Bronchial epithelial cell (primary cell): Measurements from ENCODE around the gene ZDHHC8. TPM values are rescaled to one million over a fixed set of nuclear protein-coding genes. Genes with fewer than 3 reads are reported as not detected.

Experiments
- DNase-seq: peaks from one replicate; pipeline ENCODE4 v3.0.0-alpha.2; 2010; ENCODE audit warnings: low read depth
- FAIRE-seq: peaks from 2 replicates; lab custom pipeline; 2011; peaks lifted over from hg19 to GRCh38; lab: Jason Lieb, UNC
- H3K27me3 ChIP-seq: 2 replicates; pipeline ENCODE4 v1.5.1; 2011; ENCODE audit warnings: low read length; ENCODE audit not compliant: control insufficient read depth, insufficient read depth
- H3K36me3 ChIP-seq: 2 replicates; pipeline ENCODE4 v1.5.1; 2011; ENCODE audit warnings: low read length; ENCODE audit not compliant: control insufficient read depth, insufficient read depth
- H3K4me3 ChIP-seq: 2 replicates; pipeline ENCODE4 v1.5.1; 2011; ENCODE audit warnings: mild to moderate bottlenecking, low read depth, low read length, control low read depth
- total RNA-seq: library from RNA; depleted of rRNA; stranded (reverse); fragments of >200 nt; gene quantifications from 2 replicates; pipeline ENCODE4 v1.2.1, GENCODE V29; 2014
- TF ChIP-seq, protein P1 (sequence below): IDR thresholded peaks from 2 replicates; pipeline ENCODE4 v1.5.1; 2011; ENCODE audit warnings: mild to moderate bottlenecking, moderate library complexity, low read length, control low read depth, inconsistent platforms; ENCODE audit not compliant: insufficient read depth, severe bottlenecking

Gene ZDHHC8
- total RNA-seq, 1 donor from 2014 or later = 6.6 TPM

DNA sequence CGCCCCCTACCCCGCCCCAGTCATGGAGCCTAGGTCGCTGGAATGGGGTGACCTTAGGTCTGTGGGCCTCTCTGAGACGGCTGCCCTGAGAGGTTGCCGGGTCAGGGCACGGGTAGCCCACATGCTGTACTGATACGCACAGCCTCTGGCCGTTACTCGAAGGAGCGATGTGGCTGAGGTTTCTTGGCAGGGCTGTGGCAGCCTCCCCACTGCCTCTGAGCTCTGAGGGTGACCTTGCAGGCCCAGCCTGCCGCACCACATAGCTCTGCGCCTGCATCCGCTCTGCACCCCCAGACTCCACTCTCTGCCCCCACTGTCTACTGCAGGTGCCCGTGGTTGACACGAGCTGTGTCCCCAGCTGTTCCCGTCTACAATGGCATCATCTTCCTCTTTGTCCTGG, 7.3 kb downstream of the ZDHHC8 start:
- no peak for DNase-seq
- FAIRE-seq = no peak
- H3K36me3 ChIP-seq = peaks cover 9% of the 10 kb centered on the region
- TF ChIP-seq, protein P1, sequence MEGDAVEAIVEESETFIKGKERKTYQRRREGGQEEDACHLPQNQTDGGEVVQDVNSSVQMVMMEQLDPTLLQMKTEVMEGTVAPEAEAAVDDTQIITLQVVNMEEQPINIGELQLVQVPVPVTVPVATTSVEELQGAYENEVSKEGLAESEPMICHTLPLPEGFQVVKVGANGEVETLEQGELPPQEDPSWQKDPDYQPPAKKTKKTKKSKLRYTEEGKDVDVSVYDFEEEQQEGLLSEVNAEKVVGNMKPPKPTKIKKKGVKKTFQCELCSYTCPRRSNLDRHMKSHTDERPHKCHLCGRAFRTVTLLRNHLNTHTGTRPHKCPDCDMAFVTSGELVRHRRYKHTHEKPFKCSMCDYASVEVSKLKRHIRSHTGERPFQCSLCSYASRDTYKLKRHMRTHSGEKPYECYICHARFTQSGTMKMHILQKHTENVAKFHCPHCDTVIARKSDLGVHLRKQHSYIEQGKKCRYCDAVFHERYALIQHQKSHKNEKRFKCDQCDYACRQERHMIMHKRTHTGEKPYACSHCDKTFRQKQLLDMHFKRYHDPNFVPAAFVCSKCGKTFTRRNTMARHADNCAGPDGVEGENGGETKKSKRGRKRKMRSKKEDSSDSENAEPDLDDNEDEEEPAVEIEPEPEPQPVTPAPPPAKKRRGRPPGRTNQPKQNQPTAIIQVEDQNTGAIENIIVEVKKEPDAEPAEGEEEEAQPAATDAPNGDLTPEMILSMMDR = no peak
- H3K27me3 ChIP-seq = no peaks in the 10 kb centered on the region
- H3K4me3 ChIP-seq = no peak overlapping the region

DNA sequence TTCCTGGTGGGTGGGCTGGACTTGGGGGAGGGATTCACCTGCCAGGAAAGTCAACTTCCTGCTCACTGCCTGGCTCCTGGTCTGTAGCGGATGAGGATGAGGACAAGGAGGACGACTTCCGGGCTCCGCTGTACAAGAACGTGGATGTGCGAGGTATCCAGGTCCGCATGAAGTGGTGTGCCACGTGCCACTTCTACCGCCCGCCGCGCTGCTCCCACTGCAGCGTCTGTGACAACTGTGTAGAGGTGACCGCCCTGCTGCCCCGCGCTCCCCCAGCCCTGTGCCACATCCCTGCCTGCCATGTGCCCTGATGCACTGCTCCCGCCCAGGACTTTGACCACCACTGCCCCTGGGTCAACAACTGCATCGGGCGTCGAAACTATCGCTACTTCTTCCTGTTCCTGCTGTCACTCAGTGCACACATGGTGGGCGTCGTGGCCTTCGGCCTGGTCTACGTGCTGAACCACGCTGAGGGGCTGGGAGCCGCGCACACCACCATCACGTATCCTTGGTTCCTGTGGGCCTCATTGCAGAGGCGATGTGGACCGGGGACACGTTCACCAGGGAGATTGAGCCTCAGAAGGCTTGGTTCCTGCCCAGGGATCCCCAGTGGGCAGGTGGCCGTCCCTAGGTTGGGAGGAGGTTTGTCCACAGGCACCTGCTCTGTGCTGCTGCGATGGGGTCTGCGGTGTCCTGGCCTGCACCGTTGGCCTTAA, 7.9 kb downstream of the ZDHHC8 start:
- no peak for FAIRE-seq

GRCh38 chr22:20140107-20140445, 8.5 kb downstream of the ZDHHC8 start:
- TF ChIP-seq, protein P1 = no peak
- H3K36me3 ChIP-seq = peaks cover 9% of the 10 kb centered on the region
- no peak for FAIRE-seq
- no peaks in the 10 kb centered on the region for H3K27me3 ChIP-seq
- H3K4me3 ChIP-seq = no peak overlapping the region
- no peak for DNase-seq

More for the DNA sequence above, 7.9 kb downstream of the ZDHHC8 start:
- TF ChIP-seq, protein P1 = no peak
- no peak for DNase-seq
- Histone ChIP-seq H3K36me3 (peaks cover 9% of the 10 kb centered on the region), H3K27me3 (no peaks in the 10 kb centered on the region), H3K4me3 (no peak overlapping the region)

- FAIRE-seq (no peak), DNase-seq (no peak)
- H3K36me3 ChIP-seq = peaks cover 11% of the 10 kb centered on the region
- TF ChIP-seq, protein P1 = no peak
- no peak overlapping the region for H3K4me3 ChIP-seq
- no peaks in the 10 kb centered on the region for H3K27me3 ChIP-seq
Measured at GRCh38 chr22:20140521-20140964, 8.9 kb downstream of the ZDHHC8 start.

DNA sequence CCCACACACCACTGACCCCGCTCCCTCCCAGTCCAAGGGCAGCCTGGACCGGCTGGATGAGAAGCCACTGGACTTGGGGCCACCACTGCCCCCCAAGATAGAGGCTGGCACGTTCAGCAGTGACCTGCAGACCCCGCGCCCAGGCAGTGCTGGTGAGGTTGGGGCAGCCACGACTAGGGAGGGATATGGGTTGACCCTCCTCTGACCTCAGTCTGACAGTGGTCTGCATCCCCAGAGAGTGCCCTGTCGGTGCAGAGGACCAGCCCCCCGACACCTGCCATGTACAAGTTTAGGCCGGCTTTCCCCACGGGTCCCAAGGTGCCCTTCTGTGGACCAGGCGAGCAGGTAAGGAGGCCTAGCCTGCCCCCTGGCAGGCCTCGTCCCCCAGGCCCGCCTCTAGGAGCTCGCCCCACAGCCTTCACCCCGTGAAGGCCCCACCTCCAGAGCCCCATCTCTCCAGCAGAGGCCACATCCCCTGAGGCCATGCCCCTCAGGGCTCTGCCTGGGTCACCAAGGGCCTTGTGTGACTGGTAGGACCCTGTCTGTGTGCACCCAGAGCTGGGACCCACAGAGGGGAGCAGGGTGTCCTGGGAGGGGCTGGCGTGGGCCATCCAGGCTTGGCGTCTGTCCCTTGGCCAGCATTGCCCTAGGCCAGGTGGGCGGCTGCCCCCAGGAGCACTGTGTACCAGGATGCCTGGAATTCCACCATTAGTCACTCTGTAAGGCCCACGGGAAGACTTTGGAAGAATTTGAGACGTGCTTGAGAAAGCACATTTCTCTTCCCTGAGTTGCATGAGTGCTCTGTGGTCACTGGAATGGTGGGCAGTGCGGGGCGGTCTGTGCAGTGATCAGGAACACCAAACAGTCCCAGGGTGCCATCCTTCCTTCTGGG, 9.8 kb downstream of the ZDHHC8 start:
- no peak overlapping the region for H3K4me3 ChIP-seq
- H3K27me3 ChIP-seq = no peaks in the 10 kb centered on the region
- FAIRE-seq (no peak), DNase-seq (no peak)
- TF ChIP-seq, protein P1 = no peak
- peaks cover 11% of the 10 kb centered on the region for H3K36me3 ChIP-seq
